PC-9 (cell line): ENCODE measurements around the gene MTA1. TPM values are rescaled to one million over a fixed set of nuclear protein-coding genes. Genes with fewer than 3 reads are reported as not detected.

Experiments
- BruUV-seq: library from RNA; stranded (reverse); fragments of 400-500 nt; replicated peaks from 2 replicates; lab custom pipeline; 2021; lab: Mats Ljungman, UMichigan
- CTCF ChIA-PET: fragments of 300-600 bp; sonication (Branson Sonifier 250); formaldehyde crosslinking; loops from one replicate; lab custom pipeline; 2022; ENCODE audit warnings: antibody characterized with exemption; lab: Charles Lee
- POLR2A ChIA-PET: fragments of 300-600 bp; sonication (Branson Sonifier 250); formaldehyde crosslinking; loops from one replicate; lab custom pipeline; 2022; ENCODE audit warnings: antibody characterized with exemption; ENCODE audit not compliant: unreplicated experiment; lab: Charles Lee
- DNase-seq, 2 experiments: peaks; one replicate each; pipeline versions ENCODE4 v3.0.0 to v3.0.0-alpha.2; 2015 to 2022; ENCODE audit warnings: mixed read lengths in 1 of 2
- H2AFZ ChIP-seq: fragments of 200-600 bp; sonication (generic); 2 replicates; pipeline ENCODE4 v1.8.1; 2017; ENCODE audit warnings: antibody characterized with exemption
- H3F3A ChIP-seq: fragments of 200-600 bp; sonication (generic); 2 replicates; pipeline ENCODE4 v1.8.1; 2017; ENCODE audit warnings: antibody characterized with exemption, mild to moderate bottlenecking, low read depth; ENCODE audit not compliant: insufficient read depth
- H3K27ac ChIP-seq: fragments of 200-600 bp; sonication (generic); 2 replicates; pipeline ENCODE4 v1.6.1; 2016; ENCODE audit warnings: mixed run types
- H3K27me3 ChIP-seq: fragments of 200-600 bp; sonication (generic); 2 replicates; pipeline ENCODE4 v1.6.1; 2016; ENCODE audit warnings: low read depth, mixed run types; ENCODE audit not compliant: insufficient read depth
- H3K36me3 ChIP-seq: fragments of 200-600 bp; sonication (generic); 2 replicates; pipeline ENCODE4 v1.6.1; 2016; ENCODE audit warnings: low read depth, mixed run types
- H3K4me1 ChIP-seq: fragments of 200-600 bp; sonication (generic); replicated peaks from 2 replicates; pipeline ENCODE4 v1.6.1; 2016; ENCODE audit warnings: mixed run types; ENCODE audit not compliant: insufficient read depth
- H3K4me2 ChIP-seq: fragments of 200-600 bp; sonication (generic); 2 replicates; pipeline ENCODE4 v1.6.1; 2017; ENCODE audit warnings: mixed run types
- H3K4me3 ChIP-seq: fragments of 200-600 bp; sonication (generic); 2 replicates; pipeline ENCODE4 v1.6.1; 2016; ENCODE audit warnings: mixed run types
- H3K79me2 ChIP-seq: fragments of 200-600 bp; sonication (generic); 2 replicates; pipeline ENCODE4 v1.6.1; 2017; ENCODE audit warnings: low read depth, mixed run types
- H3K9me2 ChIP-seq: fragments of 200-600 bp; sonication (generic); 2 replicates; pipeline ENCODE4 v1.8.1; 2017; ENCODE audit warnings: mild to moderate bottlenecking; ENCODE audit not compliant: insufficient read depth
- H3K9me3 ChIP-seq: fragments of 200-600 bp; sonication (generic); 2 replicates; pipeline ENCODE4 v1.8.1; 2016; ENCODE audit warnings: low read depth; ENCODE audit not compliant: insufficient read depth
- H4K20me1 ChIP-seq: fragments of 200-600 bp; sonication (generic); 2 replicates; pipeline ENCODE4 v1.8.1; 2017; ENCODE audit not compliant: insufficient read depth
- CTCF ChIP-seq: fragments of 200-600 bp; sonication (generic); conservative IDR thresholded peaks from 2 replicates; pipeline ENCODE4 v1.6.1; 2017; ENCODE audit warnings: mixed run types, antibody characterized with exemption, mild to moderate bottlenecking, moderate library complexity
- EZH2 ChIP-seq: fragments of 200-600 bp; sonication (generic); IDR thresholded peaks from 2 replicates; pipeline ENCODE4 v1.8.0; 2017; ENCODE audit warnings: antibody characterized with exemption, low read depth
- intact Hi-C: fragments of 100-400 bp; cut with micrococcal nuclease; formaldehyde crosslinking; loops from one replicate; pipeline ENCODE4 v1.10.0; 2022; ENCODE audit not compliant: unreplicated experiment
- total RNA-seq: library from RNA; stranded (reverse); gene quantifications from 2 replicates; pipeline ENCODE4 v1.2.3, GENCODE V29; 2021

The MTA1 gene
- total RNA-seq, 1 experiment from 2014 or later: 124 TPM

DNA sequence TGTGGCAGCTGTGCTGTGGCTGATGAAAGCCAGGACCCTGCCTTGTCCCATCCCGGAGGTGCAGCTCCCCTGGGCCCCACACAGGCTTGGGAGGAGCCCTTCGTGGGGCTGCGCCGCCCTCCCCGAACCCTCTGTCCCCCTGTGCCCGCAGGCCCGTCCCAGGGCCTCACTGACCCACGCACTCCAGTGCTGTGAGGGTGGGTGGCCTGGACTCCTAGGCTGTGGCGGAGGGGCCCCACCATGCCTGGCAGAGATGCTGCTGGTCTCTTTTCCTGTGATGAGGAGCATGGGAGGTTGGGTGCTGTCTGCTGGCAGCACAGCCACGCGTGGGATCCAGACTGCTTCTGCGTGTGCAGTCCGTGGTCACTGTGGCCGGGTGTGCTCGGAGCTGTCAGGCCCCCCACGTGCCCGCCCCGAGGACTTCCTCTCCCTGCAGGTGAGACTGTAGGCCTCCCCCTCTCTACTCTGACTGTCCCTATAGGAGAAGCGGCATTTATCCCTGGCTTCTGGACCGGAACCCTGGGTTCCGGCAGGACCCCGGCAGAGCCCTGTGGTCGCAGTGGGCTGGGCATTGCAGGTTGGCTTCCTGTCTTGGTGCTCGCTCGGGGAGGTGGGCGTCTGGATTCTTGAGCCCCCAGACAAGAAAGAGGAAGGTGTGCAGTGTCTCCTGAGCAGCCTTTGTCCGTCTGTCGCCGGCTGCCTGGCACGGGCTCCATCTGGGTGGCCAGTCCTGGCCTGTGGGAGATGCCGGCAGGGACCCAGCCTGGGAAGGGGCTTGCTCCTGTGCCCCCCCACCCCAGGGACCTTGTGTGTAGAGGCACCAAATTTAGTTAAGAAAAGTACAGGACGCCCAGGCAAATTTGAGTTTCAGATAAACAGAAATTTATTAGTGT lies 2.3 kb downstream of the MTA1 start:
- no peaks in the 10 kb centered on the region for H3K9me2 ChIP-seq
- peaks cover 8% of the 10 kb centered on the region; the same call in 1 of the 2 replicates for H3F3A ChIP-seq
- POLR2A ChIA-PET: no interaction called here
- TF ChIP-seq CTCF (no peak), EZH2 (no peak)
- intact Hi-C loops: no loop called here
- H3K79me2 ChIP-seq: peaks cover 71% of the 10 kb centered on the region
- no peaks in the 10 kb centered on the region for H3K9me3 ChIP-seq
- peaks cover 43% of the 10 kb centered on the region for H4K20me1 ChIP-seq
- peaks cover 18% of the 10 kb centered on the region; the same call in 1 of the 2 replicates for H3K4me1 ChIP-seq
- DNase-seq: no peak
- H3K27ac ChIP-seq: no peak overlapping the region
- CTCF ChIA-PET: no interaction called here
- no peaks in the 10 kb centered on the region for H3K27me3 ChIP-seq
- H3K4me3 ChIP-seq: no peak overlapping the region
- H3K36me3 ChIP-seq: no peaks in the 10 kb centered on the region
- H2AFZ ChIP-seq: no peak overlapping the region
- peak overlapping the region; percentile 83 for H3K4me2 ChIP-seq
- no TSS peak for BruUV-seq

- Histone ChIP-seq H3K9me2 (no peaks in the 10 kb centered on the region), H3K36me3 (no peaks in the 10 kb centered on the region)
Measured at GRCh38 chr14:105422695-105423487, 3.3 kb downstream of the MTA1 start.

More at GRCh38 chr14:105422695-105423487, 3.3 kb downstream of the MTA1 start:
- CTCF ChIA-PET: no interaction called here
- intact Hi-C loops: no loop called here
- Histone ChIP-seq H3K4me3 (no peak overlapping the region), H3F3A (peaks cover 6% of the 10 kb centered on the region; the same call in 1 of the 2 replicates), H4K20me1 (peaks cover 52% of the 10 kb centered on the region), H3K4me1 (peaks cover 18% of the 10 kb centered on the region; the same call in 1 of the 2 replicates), H2AFZ (no peak overlapping the region), H3K9me3 (no peaks in the 10 kb centered on the region), H3K27me3 (no peaks in the 10 kb centered on the region), H3K79me2 (peaks cover 80% of the 10 kb centered on the region), H3K4me2 (no peak overlapping the region), H3K27ac (no peak overlapping the region)
- POLR2A ChIA-PET: interaction anchor here (0.7 kb wide), 1 partner anchor 233 kb away, joined by 8 read pairs; no protein-coding TSS in a partner anchor
- TF ChIP-seq EZH2 (no peak), CTCF (no peak)
- no TSS peak for BruUV-seq
- DNase-seq: no peak
